Thyroid gland (tissue), 4 donors: ENCODE data around the gene SPATA31E1.
"Not testable (repeated sequence)": the region's sequence is repeated elsewhere in the genome, so short reads cannot be mapped to it uniquely, and the experiment has no call there.

Experiments
- POLR2A ChIP-seq, 2 donors: fragments of 450-650 bp; IDR thresholded peaks; one replicate each; pipeline ENCODE4 v1.6.1; 2017; ENCODE audit warnings: antibody characterized with exemption in 2 of 2, mild to moderate bottlenecking in 2 of 2, moderate library complexity in 1 of 2
- TF ChIP-seq, protein P1 (sequence below), 6 experiments: fragments of 200-600 bp in 3 of 6; fragments of 450-650 bp in 3 of 6; sonication (generic) in 3 of 6; IDR thresholded peaks; one replicate each; pipeline ENCODE4 v1.5.1; 2016 to 2019; ENCODE audit warnings: antibody characterized with exemption in 6 of 6, mild to moderate bottlenecking in 2 of 6, inconsistent platforms in 1 of 6, moderate library complexity in 1 of 6

DNA sequence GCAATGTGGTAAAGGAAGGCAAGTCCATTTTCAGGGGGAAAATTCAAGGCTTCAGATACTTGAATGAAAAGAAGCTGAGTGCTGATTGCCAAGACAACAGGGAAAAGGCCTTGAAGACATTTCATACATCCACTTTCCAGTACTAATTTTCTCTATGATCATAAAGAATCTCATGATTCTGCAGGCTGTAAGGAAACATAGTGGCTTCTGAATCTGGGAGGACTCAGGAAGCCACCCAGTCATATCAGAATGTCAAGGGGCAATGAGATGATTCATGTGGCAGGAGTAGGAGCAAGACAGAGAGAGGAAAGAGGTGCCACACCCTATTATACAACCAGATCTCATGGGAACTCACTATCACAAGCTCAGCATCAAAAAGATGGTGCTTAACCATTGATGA, 46.5 kb downstream of the SPATA31E1 start:
- TF ChIP-seq, protein P1, sequence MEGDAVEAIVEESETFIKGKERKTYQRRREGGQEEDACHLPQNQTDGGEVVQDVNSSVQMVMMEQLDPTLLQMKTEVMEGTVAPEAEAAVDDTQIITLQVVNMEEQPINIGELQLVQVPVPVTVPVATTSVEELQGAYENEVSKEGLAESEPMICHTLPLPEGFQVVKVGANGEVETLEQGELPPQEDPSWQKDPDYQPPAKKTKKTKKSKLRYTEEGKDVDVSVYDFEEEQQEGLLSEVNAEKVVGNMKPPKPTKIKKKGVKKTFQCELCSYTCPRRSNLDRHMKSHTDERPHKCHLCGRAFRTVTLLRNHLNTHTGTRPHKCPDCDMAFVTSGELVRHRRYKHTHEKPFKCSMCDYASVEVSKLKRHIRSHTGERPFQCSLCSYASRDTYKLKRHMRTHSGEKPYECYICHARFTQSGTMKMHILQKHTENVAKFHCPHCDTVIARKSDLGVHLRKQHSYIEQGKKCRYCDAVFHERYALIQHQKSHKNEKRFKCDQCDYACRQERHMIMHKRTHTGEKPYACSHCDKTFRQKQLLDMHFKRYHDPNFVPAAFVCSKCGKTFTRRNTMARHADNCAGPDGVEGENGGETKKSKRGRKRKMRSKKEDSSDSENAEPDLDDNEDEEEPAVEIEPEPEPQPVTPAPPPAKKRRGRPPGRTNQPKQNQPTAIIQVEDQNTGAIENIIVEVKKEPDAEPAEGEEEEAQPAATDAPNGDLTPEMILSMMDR (IDR thresholded peaks at IDR 0.05) = not testable (repeated sequence)
- not testable (repeated sequence) for TF ChIP-seq POLR2A (IDR thresholded peaks at IDR 0.05)
